ENCODE data around the gene MFSD1.

- no peak for TF ChIP-seq CTCF (IDR thresholded peaks at IDR 0.05)
- no peak for TF ChIP-seq POLR2A (IDR thresholded peaks at IDR 0.05)
- no peak for TF ChIP-seq EP300 (IDR thresholded peaks at IDR 0.05)
- no peak for TF ChIP-seq POLR2AphosphoS5 (IDR thresholded peaks at IDR 0.05)
These were observed 32.3 kb upstream of the MFSD1 start for GRCh38 chr3:158769549-158769948.
